Spleen (tissue), 11 donors: Measurements from ENCODE around the gene GANAB. TPM values are rescaled to one million over a fixed set of nuclear protein-coding genes. Genes with fewer than 3 reads are reported as not detected.
A peak's percentile ranks its signal among the peaks of the same experiment; 100 is the strongest.

ENCODE experiments used
- DNase-seq: peaks from one replicate; pipeline ENCODE4 v3.0.0-alpha.2; 2020
- H3K27ac ChIP-seq, 8 donors: fragments of 200-600 bp; sonication (generic) in 7 of 8; 1 replicate in 4 of 8; 2 replicates in 4 of 8; pipeline versions ENCODE4 v1.5.0 to v1.8.0; 2016 to 2021; ENCODE audit warnings: inconsistent platforms in 4 of 8, mild to moderate bottlenecking in 4 of 8, moderate library complexity in 1 of 8
- H3K27me3 ChIP-seq, 7 donors: fragments of 200-600 bp; sonication (generic) in 6 of 7; replicated peaks in 1 of 7; 1 replicate in 4 of 7; 2 replicates in 3 of 7; pipeline versions ENCODE4 v1.5.0 to v1.8.0; 2016 to 2021; ENCODE audit warnings: inconsistent platforms in 3 of 7, mild to moderate bottlenecking in 1 of 7
- H3K36me3 ChIP-seq, 6 donors: fragments of 200-600 bp; sonication (generic) in 5 of 6; 1 replicate in 4 of 6; 2 replicates in 2 of 6; pipeline versions ENCODE4 v1.5.0 to v1.8.0; 2016 to 2021; ENCODE audit warnings: inconsistent platforms in 2 of 6
- H3K4me1 ChIP-seq, 6 donors: fragments of 200-600 bp; sonication (generic) in 5 of 6; 1 replicate in 3 of 6; 2 replicates in 3 of 6; pipeline versions ENCODE4 v1.5.0 to v1.8.0; 2016 to 2021; ENCODE audit warnings: inconsistent platforms in 3 of 6
- H3K4me3 ChIP-seq, 8 donors: fragments of 200-600 bp; sonication (generic) in 7 of 8; 1 replicate in 4 of 8; 2 replicates in 4 of 8; pipeline versions ENCODE4 v1.5.0 to v1.8.0; 2016 to 2021; ENCODE audit warnings: inconsistent platforms in 4 of 8, mild to moderate bottlenecking in 4 of 8, moderate library complexity in 2 of 8
- H3K9me3 ChIP-seq, 8 donors: fragments of 200-600 bp; sonication (generic) in 7 of 8; 1 replicate in 4 of 8; 2 replicates in 4 of 8; pipeline versions ENCODE4 v1.5.0 to v1.8.0; 2016 to 2021; ENCODE audit warnings: inconsistent platforms in 4 of 8
- CTCF ChIP-seq, 11 experiments: fragments of 200-600 bp in 7 of 11; fragments of 450-650 bp in 4 of 11; sonication (generic) in 4 of 11; IDR thresholded peaks in 8 of 11; conservative IDR thresholded peaks in 3 of 11; 1 replicate in 7 of 11; 2 replicates in 4 of 11; pipeline versions ENCODE4 v1.4.0 to v1.8.0; 2016 to 2021; ENCODE audit warnings: antibody characterized with exemption in 11 of 11, inconsistent platforms in 4 of 11, mild to moderate bottlenecking in 1 of 11
- POLR2A ChIP-seq, 3 donors: fragments of 450-650 bp; IDR thresholded peaks; one replicate each; pipeline ENCODE4 v1.5.1; 2017; ENCODE audit warnings: antibody characterized with exemption in 3 of 3, mild to moderate bottlenecking in 1 of 3
- POLR2AphosphoS5 ChIP-seq, 3 donors: sonication (generic); formaldehyde crosslinking; IDR thresholded peaks; one replicate each; pipeline ENCODE4 v1.5.1; 2017; ENCODE audit warnings: antibody characterized with exemption in 3 of 3
- WGBS, 5 donors: extraction: QIAGEN DNeasy Blood & Tissue Kit in 3 of 5; methylation state at CpG; one replicate each; pipeline versions ENCODE4 v1.1.5 to v1.1.7; 2013 to 2018; 5-methylcytosine and 5-hydroxymethylcytosine counted together
- intact Hi-C: fragments of 100-400 bp; cut with DNase I; formaldehyde crosslinking; loops from one replicate; pipeline ENCODE4 v1.15.0; 2023; ENCODE audit warnings: low total_unique reads
- polyA plus RNA-seq, 3 donors: library from polyadenylated mRNA; stranded (reverse); fragments of 200-250 nt; gene quantifications; one replicate each; pipeline ENCODE4 v1.2.1, GENCODE V29; 2013
- total RNA-seq, 7 donors: library from RNA; depleted of rRNA in 3 of 7; stranded (reverse); fragments of >200 nt in 3 of 7; fragmentation: NEBNext Ultra II Directional in 4 of 7; extraction: Animal tissue kit (Norgen Biotek cat#: 25700) in 4 of 7; gene quantifications; one replicate each; pipeline versions ENCODE4 v1.1.0 to v1.2.1, GENCODE V29; 2016 to 2021
- donor health status: healthy with polysubstance abuse.
- donor health status: DM: no; HTN: no; CAD: no; lungs with moderate emphysema.
- donor health status: DM: no; HTN: no; CAD: no.
- donor health status: Bipolar disorder and iron deficiency.
- donor health status: healthy.
- donor health status: DM: no; HTN: no; CAD: no.
- donor health status: DM: yes; HTN: yes; CAD: no.

The GANAB gene
- total and polyA plus RNA-seq, 10 donors = 49.0 to 245 (median 136) TPM

- WGBS, 5 donors = 41 to 73% (median 69%) methylated on average over 5 to 15 of the region's 15 CpGs
- intact Hi-C loops = no loop called here
- H3K36me3 ChIP-seq = peaks cover 0 to 69% (median 35%) of the 10 kb centered on the region in 6 donors
- no peak for DNase-seq
- no peaks in the 10 kb centered on the region for H3K27me3 ChIP-seq
- peak overlapping the region in 6 of 8 donors; percentile 55 to 86 (median 74) for H3K4me3 ChIP-seq
- H3K9me3 ChIP-seq = no peaks in the 10 kb centered on the region
- peak overlapping the region; percentile 95 to 99 (median 98) for H3K27ac ChIP-seq
- TF ChIP-seq POLR2AphosphoS5 (IDR thresholded peaks at IDR 0.05) (peak in 2 of 3 donors; percentile 3 to 66), CTCF (IDR thresholded peaks at IDR 0.05 in 8 of 11, conservative IDR thresholded peaks at IDR 0.05 in 3 of 11) (no peak)
- H3K4me1 ChIP-seq = peaks cover 16 to 68% (median 47%) of the 10 kb centered on the region in 6 donors
Observed at GRCh38 chr11:62613291-62613778, 33.1 kb downstream of the GANAB start.

GRCh38 chr11:62612366-62613290 is 33.8 kb downstream of the GANAB start, which contains the start of the genes EML3 and ROM1:
Gene EML3 (minus strand): TSS chr11:62612775. CDS start chr11:62612457, 318 bp downstream.
Gene ROM1 (plus strand): TSS chr11:62613257. CDS start chr11:62613282, 25 bp downstream.
- peak; percentile 62 to 85 (median 77) for TF ChIP-seq POLR2AphosphoS5 (IDR thresholded peaks at IDR 0.05)
- peak; percentile 56 to 98 (median 95) for TF ChIP-seq CTCF (IDR thresholded peaks at IDR 0.05 in 8 of 11, conservative IDR thresholded peaks at IDR 0.05 in 3 of 11)
- no peak for TF ChIP-seq POLR2A (IDR thresholded peaks at IDR 0.05)
- peak; percentile 98 for DNase-seq
- 3 to 7% (median 4%) methylated on average over 28 to 91 of the region's 91 CpGs for WGBS, 5 donors
- peaks cover 16 to 75% (median 52%) of the 10 kb centered on the region in 6 donors for H3K4me1 ChIP-seq
- peak within 1 kb of the TSS; percentile 55 to 86 (median 70) for H3K4me3 ChIP-seq
- peaks cover 0 to 70% (median 39%) of the 10 kb centered on the region in 6 donors for H3K36me3 ChIP-seq
- no peaks in the 10 kb centered on the region for H3K27me3 ChIP-seq
- intact Hi-C loops = no loop called here
- H3K9me3 ChIP-seq = no peaks in the 10 kb centered on the region
- H3K27ac ChIP-seq = peak within 1 kb of the TSS; percentile 95 to 99 (median 98)

GRCh38 chr11:62611705-62612365 is 34.6 kb downstream of the GANAB start:
- Histone ChIP-seq H3K9me3 (no peaks in the 10 kb centered on the region), H3K27ac (peak overlapping the region; percentile 95 to 99 (median 98)), H3K4me3 (peak overlapping the region; percentile 55 to 86 (median 70)), H3K36me3 (peaks cover 0 to 70% (median 35%) of the 10 kb centered on the region in 6 donors), H3K4me1 (peaks cover 16 to 83% (median 57%) of the 10 kb centered on the region in 6 donors), H3K27me3 (no peaks in the 10 kb centered on the region)
- peak; percentile 84 for DNase-seq
- intact Hi-C loops = no loop called here
- WGBS, 5 donors = 1% methylated on average over 34 of the region's 34 CpGs
- TF ChIP-seq CTCF (IDR thresholded peaks at IDR 0.05 in 8 of 11, conservative IDR thresholded peaks at IDR 0.05 in 3 of 11) (peak in 1 of 11 experiments; percentile 5), POLR2AphosphoS5 (IDR thresholded peaks at IDR 0.05) (peak in 2 of 3 donors; percentile 11 to 25), POLR2A (IDR thresholded peaks at IDR 0.05) (no peak)
